OCI-LY1 (cell line): ENCODE measurements around the gene PRKG1.

Source experiments
- H2AFZ ChIP-seq: fragments of 200-600 bp; sonication (generic), shearing (Covaris generic); 2 replicates; pipeline ENCODE4 v1.6.0; 2014; ENCODE audit warnings: antibody characterized with exemption, mild to moderate bottlenecking, low read length
- H3F3A ChIP-seq: fragments of 200-600 bp; sonication (generic), shearing (Covaris generic); 2 replicates; pipeline ENCODE4 v1.6.0; 2014; ENCODE audit warnings: mild to moderate bottlenecking, antibody characterized with exemption, low read length, moderate library complexity; ENCODE audit not compliant: insufficient read depth
- H3K27ac ChIP-seq: fragments of 200-600 bp; sonication (generic); 2 replicates; pipeline ENCODE4 v1.5.1; 2014; ENCODE audit warnings: low read length, mixed run types, mild to moderate bottlenecking, low read depth; ENCODE audit not compliant: poor library complexity, severe bottlenecking
- H3K27me3 ChIP-seq: fragments of 200-600 bp; sonication (generic); 2 replicates; pipeline ENCODE4 v1.6.0; 2014; ENCODE audit warnings: antibody characterized with exemption, mild to moderate bottlenecking, low read length, moderate library complexity; ENCODE audit not compliant: insufficient read depth
- H3K36me3 ChIP-seq: fragments of 200-600 bp; sonication (generic); 2 replicates; pipeline ENCODE4 v1.6.1; 2014; ENCODE audit warnings: mild to moderate bottlenecking, antibody characterized with exemption, low read length, moderate library complexity, mixed read lengths; ENCODE audit not compliant: insufficient read depth
- H3K4me1 ChIP-seq: fragments of 200-600 bp; sonication (generic); 2 replicates; pipeline ENCODE4 v1.5.1; 2014; ENCODE audit warnings: mild to moderate bottlenecking, low read length, moderate library complexity; ENCODE audit not compliant: insufficient read depth, severe bottlenecking
- H3K4me2 ChIP-seq: fragments of 200-600 bp; sonication (generic), shearing (Covaris generic); 2 replicates; pipeline ENCODE4 v1.6.1; 2014; ENCODE audit warnings: low read length
- H3K4me3 ChIP-seq: fragments of 200-600 bp; sonication (generic); 2 replicates; pipeline ENCODE4 v1.5.1; 2014; ENCODE audit warnings: low read length, low read depth, mild to moderate bottlenecking, mixed read lengths; ENCODE audit not compliant: poor library complexity, severe bottlenecking
- H3K79me2 ChIP-seq: fragments of 200-600 bp; shearing (Covaris generic); 2 replicates; pipeline ENCODE4 v1.6.1; 2016; ENCODE audit warnings: mixed run types, low read length, mixed read lengths; ENCODE audit not compliant: insufficient read depth
- H3K9ac ChIP-seq: fragments of 200-600 bp; sonication (generic), shearing (Covaris generic); 2 replicates; pipeline ENCODE4 v1.6.1; 2014; ENCODE audit warnings: mild to moderate bottlenecking, low read length, mixed read lengths
- H3K9me2 ChIP-seq: fragments of 200-600 bp; sonication (generic), shearing (Covaris generic); 2 replicates; pipeline ENCODE4 v1.6.1; 2014; ENCODE audit warnings: low read depth, mild to moderate bottlenecking, low read length, mixed read lengths
- H3K9me3 ChIP-seq: fragments of 200-600 bp; shearing (Covaris generic); 2 replicates; pipeline ENCODE4 v1.6.1; 2014; ENCODE audit warnings: low read length, mixed read lengths
- H4K20me1 ChIP-seq: fragments of 200-600 bp; sonication (generic), shearing (Covaris generic); 2 replicates; pipeline ENCODE4 v1.6.0; 2016; ENCODE audit warnings: mild to moderate bottlenecking, low read length; ENCODE audit not compliant: insufficient read depth
- EZH2 ChIP-seq: fragments of 200-600 bp; sonication (generic), shearing (Covaris generic); IDR thresholded peaks from 2 replicates; pipeline ENCODE4 v1.8.0; 2017; ENCODE audit warnings: borderline replicate concordance, mixed run types, mild to moderate bottlenecking, antibody characterized with exemption, low read length, moderate library complexity, mixed read lengths
- TF ChIP-seq, protein P1 (sequence below): fragments of 200-600 bp; sonication (generic), shearing (Covaris generic); IDR thresholded peaks from 2 replicates; pipeline ENCODE4 v1.5.1; 2017; ENCODE audit warnings: mild to moderate bottlenecking, antibody characterized with exemption, low read length, moderate library complexity, mixed read lengths

PRKG1 gene

DNA sequence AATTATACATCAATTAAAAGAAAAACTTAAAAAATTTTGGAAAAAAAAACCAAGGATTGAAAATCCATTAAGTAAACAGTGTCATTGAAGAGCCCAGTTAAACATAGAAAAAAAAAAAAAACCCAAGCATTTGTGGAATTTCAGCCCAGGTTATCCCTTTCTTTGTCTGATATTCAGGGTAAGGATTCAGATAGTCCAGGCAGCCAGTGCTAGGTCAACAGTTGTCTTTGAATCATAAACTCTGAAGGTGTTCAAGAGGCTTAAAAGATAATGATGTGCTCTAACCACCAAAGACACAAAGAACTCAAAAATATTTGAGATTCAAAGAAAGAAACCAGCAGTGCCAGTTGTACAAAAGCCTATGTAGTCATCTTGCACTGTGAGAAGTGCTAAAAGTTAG, 969.5 kb downstream of the PRKG1 start:
- Histone ChIP-seq H2AFZ (no peak overlapping the region), H3K36me3 (no peaks in the 10 kb centered on the region), H3K9ac (no peak overlapping the region), H3K4me3 (no peak overlapping the region), H3K4me2 (no peak overlapping the region), H3K9me2 (no peaks in the 10 kb centered on the region), H3F3A (no peaks in the 10 kb centered on the region), H3K4me1 (no peaks in the 10 kb centered on the region), H3K27me3 (no peaks in the 10 kb centered on the region), H3K79me2 (no peaks in the 10 kb centered on the region), H3K9me3 (no peaks in the 10 kb centered on the region), H4K20me1 (no peaks in the 10 kb centered on the region), H3K27ac (no peak overlapping the region)
- TF ChIP-seq EZH2: no peak
- TF ChIP-seq, protein P1, sequence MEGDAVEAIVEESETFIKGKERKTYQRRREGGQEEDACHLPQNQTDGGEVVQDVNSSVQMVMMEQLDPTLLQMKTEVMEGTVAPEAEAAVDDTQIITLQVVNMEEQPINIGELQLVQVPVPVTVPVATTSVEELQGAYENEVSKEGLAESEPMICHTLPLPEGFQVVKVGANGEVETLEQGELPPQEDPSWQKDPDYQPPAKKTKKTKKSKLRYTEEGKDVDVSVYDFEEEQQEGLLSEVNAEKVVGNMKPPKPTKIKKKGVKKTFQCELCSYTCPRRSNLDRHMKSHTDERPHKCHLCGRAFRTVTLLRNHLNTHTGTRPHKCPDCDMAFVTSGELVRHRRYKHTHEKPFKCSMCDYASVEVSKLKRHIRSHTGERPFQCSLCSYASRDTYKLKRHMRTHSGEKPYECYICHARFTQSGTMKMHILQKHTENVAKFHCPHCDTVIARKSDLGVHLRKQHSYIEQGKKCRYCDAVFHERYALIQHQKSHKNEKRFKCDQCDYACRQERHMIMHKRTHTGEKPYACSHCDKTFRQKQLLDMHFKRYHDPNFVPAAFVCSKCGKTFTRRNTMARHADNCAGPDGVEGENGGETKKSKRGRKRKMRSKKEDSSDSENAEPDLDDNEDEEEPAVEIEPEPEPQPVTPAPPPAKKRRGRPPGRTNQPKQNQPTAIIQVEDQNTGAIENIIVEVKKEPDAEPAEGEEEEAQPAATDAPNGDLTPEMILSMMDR: no peak

DNA sequence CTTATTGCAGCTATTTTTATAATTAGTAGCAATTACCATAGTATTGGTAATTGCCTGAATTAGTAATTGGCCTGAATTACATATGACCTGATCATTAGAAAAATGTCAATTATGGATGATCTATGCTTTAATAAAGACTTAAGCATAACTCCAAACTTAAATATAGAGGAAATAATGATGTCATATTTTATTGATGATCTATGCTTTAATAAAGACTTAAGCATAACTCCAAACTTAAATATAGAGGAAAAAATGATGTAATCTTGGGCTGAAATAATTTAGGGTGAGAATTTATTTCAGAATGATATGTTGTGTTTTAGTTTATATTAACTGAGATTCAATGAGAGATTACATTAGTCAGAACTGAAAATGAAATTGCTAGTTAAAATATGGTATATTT, 973.8 kb downstream of the PRKG1 start:
- Histone ChIP-seq H2AFZ (no peak overlapping the region), H3K27ac (no peak overlapping the region), H3F3A (no peaks in the 10 kb centered on the region), H3K9me3 (no peaks in the 10 kb centered on the region), H3K4me2 (no peak overlapping the region), H3K4me3 (no peak overlapping the region), H3K9me2 (no peaks in the 10 kb centered on the region), H3K36me3 (no peaks in the 10 kb centered on the region), H3K4me1 (no peaks in the 10 kb centered on the region), H3K79me2 (no peaks in the 10 kb centered on the region), H3K9ac (no peak overlapping the region), H3K27me3 (no peaks in the 10 kb centered on the region), H4K20me1 (no peaks in the 10 kb centered on the region)
- TF ChIP-seq EZH2: no peak
- TF ChIP-seq, protein P1: no peak

DNA sequence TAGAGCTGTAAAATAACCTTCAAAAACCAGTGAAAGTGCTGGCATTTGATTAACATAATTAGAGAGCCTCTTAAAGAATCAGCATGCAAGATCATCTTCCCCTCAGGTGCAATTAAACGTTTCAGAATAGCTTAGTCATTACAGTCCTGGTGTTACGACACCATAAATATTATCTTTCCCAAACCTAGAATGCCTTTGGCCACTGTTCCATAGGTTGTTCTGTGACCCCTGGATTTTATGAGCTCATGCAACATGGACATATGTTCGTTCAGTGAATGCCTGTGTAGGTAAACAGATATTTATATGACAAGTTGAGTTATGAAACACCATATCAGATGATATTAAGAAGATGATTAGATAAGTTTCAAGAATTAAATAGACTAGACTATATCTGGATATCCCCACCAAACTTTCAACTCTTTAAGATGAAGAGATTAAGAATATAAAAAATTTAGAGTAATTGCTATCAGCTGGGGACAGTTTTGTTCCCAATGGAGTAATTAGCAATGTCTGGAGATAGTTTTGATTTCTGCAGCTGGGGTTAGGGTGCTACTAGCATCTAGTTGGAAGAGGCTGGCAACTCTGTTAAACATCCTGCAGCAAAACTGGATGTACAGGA, 976.3 kb downstream of the PRKG1 start:
- no peak for TF ChIP-seq EZH2
- TF ChIP-seq, protein P1: no peak
- H3F3A ChIP-seq: no peaks in the 10 kb centered on the region
- no peaks in the 10 kb centered on the region for H3K36me3 ChIP-seq
- no peak overlapping the region for H2AFZ ChIP-seq
- H3K27me3 ChIP-seq: no peaks in the 10 kb centered on the region
- H3K79me2 ChIP-seq: no peaks in the 10 kb centered on the region
- H4K20me1 ChIP-seq: no peaks in the 10 kb centered on the region
- H3K4me2 ChIP-seq: no peak overlapping the region
- H3K9ac ChIP-seq: no peak overlapping the region
- no peaks in the 10 kb centered on the region for H3K4me1 ChIP-seq
- H3K4me3 ChIP-seq: no peak overlapping the region
- H3K9me2 ChIP-seq: no peaks in the 10 kb centered on the region
- H3K27ac ChIP-seq: no peak overlapping the region
- no peaks in the 10 kb centered on the region for H3K9me3 ChIP-seq
